Neuronal stem cell (in vitro differentiated cells): Measurements from ENCODE around the gene LAMC3.
A peak's percentile ranks its signal among the peaks of the same experiment; 100 is the strongest.

Experiments
- DNase-seq: peaks from one replicate; pipeline ENCODE4 v3.0.0-alpha.2; 2013; ENCODE audit warnings: low spot score
- H2AFZ ChIP-seq: one replicate; pipeline ENCODE4 v1.6.1; 2013; ENCODE audit warnings: mild to moderate bottlenecking, low read length, inconsistent platforms
- H2AK5ac ChIP-seq: 2 replicates; pipeline ENCODE4 v1.6.1; 2013; ENCODE audit warnings: low read depth, mild to moderate bottlenecking, inconsistent platforms, low read length, moderate library complexity, mixed read lengths
- H2BK120ac ChIP-seq: 2 replicates; pipeline ENCODE4 v1.6.1; 2013; ENCODE audit warnings: low read depth, mild to moderate bottlenecking, inconsistent platforms, low read length, moderate library complexity, mixed read lengths
- H2BK12ac ChIP-seq: one replicate; pipeline ENCODE4 v1.6.1; 2013; ENCODE audit warnings: low read length, inconsistent platforms
- H2BK15ac ChIP-seq: 2 replicates; pipeline ENCODE4 v1.6.1; 2013; ENCODE audit warnings: mild to moderate bottlenecking, low read length, inconsistent platforms, mixed read lengths
- H2BK5ac ChIP-seq: one replicate; pipeline ENCODE4 v1.6.1; 2013; ENCODE audit warnings: inconsistent platforms, mild to moderate bottlenecking, low read length, moderate library complexity
- H3K14ac ChIP-seq: one replicate; pipeline ENCODE4 v1.6.1; 2013; ENCODE audit warnings: low read length, inconsistent platforms
- H3K18ac ChIP-seq: 2 replicates; pipeline ENCODE4 v1.6.1; 2013; ENCODE audit warnings: low read length, inconsistent platforms
- H3K23ac ChIP-seq: 2 replicates; pipeline ENCODE4 v1.6.1; 2013; ENCODE audit warnings: low read depth, mild to moderate bottlenecking, mixed read lengths, low read length, inconsistent platforms; ENCODE audit not compliant: poor library complexity
- H3K27ac ChIP-seq: replicated peaks from 3 replicates; pipeline ENCODE4 v1.5.1; 2013; ENCODE audit warnings: low read length, inconsistent platforms
- H3K27me3 ChIP-seq, 3 experiments: 2 replicates each; pipeline ENCODE4 v1.6.1; 2013; ENCODE audit warnings: low read length in 3 of 3, mild to moderate bottlenecking in 2 of 3, inconsistent platforms in 1 of 3, low read depth in 1 of 3, mixed read lengths in 1 of 3, moderate library complexity in 1 of 3; ENCODE audit not compliant: control insufficient read depth in 3 of 3, insufficient read depth in 3 of 3
- H3K36me3 ChIP-seq, 2 donors: replicated peaks in 1 of 2; 2 replicates each; pipeline ENCODE4 v1.6.1; 2013; ENCODE audit warnings: low read length in 2 of 2; ENCODE audit not compliant: control insufficient read depth in 2 of 2, insufficient read depth in 2 of 2
- H3K4ac ChIP-seq: 2 replicates; pipeline ENCODE4 v1.6.1; 2013; ENCODE audit warnings: inconsistent platforms, mild to moderate bottlenecking, low read length, moderate library complexity
- H3K4me1 ChIP-seq, 2 donors: 1 replicate in 1 of 2; 2 replicates in 1 of 2; pipeline ENCODE4 v1.6.1; 2013; ENCODE audit warnings: low read length in 2 of 2, low read depth in 1 of 2; ENCODE audit not compliant: control insufficient read depth in 2 of 2, insufficient read depth in 1 of 2
- H3K4me2 ChIP-seq: one replicate; pipeline ENCODE4 v1.6.1; 2013; ENCODE audit warnings: mild to moderate bottlenecking, low read length, inconsistent platforms; ENCODE audit not compliant: insufficient read depth, poor library complexity, severe bottlenecking
- H3K4me3 ChIP-seq, 2 donors: 2 replicates each; pipeline ENCODE4 v1.5.1; 2013; ENCODE audit warnings: low read length in 2 of 2, mild to moderate bottlenecking in 2 of 2, inconsistent platforms in 1 of 2, moderate library complexity in 1 of 2
- H3K79me1 ChIP-seq: one replicate; pipeline ENCODE4 v1.6.1; 2013; ENCODE audit warnings: low read depth, mild to moderate bottlenecking, inconsistent platforms, low read length, moderate library complexity
- H3K9ac ChIP-seq: one replicate; pipeline ENCODE4 v1.6.1; 2013; ENCODE audit warnings: mild to moderate bottlenecking, low read depth, low read length, inconsistent platforms; ENCODE audit not compliant: poor library complexity
- H3K9me3 ChIP-seq, 2 donors: replicated peaks in 1 of 2; 2 replicates each; pipeline versions ENCODE3 to v1.6.1; 2013; ENCODE audit warnings: low read length in 2 of 2, mild to moderate bottlenecking in 2 of 2, inconsistent platforms in 1 of 2, low read depth in 1 of 2, mixed read lengths in 1 of 2, moderate library complexity in 1 of 2; ENCODE audit not compliant: control insufficient read depth in 2 of 2, insufficient read depth in 1 of 2
- H4K8ac ChIP-seq: one replicate; pipeline ENCODE4 v1.6.1; 2013; ENCODE audit warnings: low read depth, mild to moderate bottlenecking, inconsistent platforms, low read length, moderate library complexity
- H4K91ac ChIP-seq: one replicate; pipeline ENCODE4 v1.6.1; 2013; ENCODE audit warnings: low read length, low read depth, mild to moderate bottlenecking, inconsistent platforms; ENCODE audit not compliant: poor library complexity
- WGBS, 2 donors: extraction: QIAGEN DNeasy Blood & Tissue Kit; methylation state at CpG; one replicate each; pipeline ENCODE4 v1.1.7; 2013; ENCODE audit warnings: missing lambda C conversion rate in 2 of 2, mixed read lengths in 1 of 2; ENCODE audit not compliant: insufficient read length in 2 of 2, insufficient replicate concordance in 1 of 2; ENCODE audit errors: extremely low coverage in 2 of 2; 5-methylcytosine and 5-hydroxymethylcytosine counted together

The LAMC3 gene

DNA sequence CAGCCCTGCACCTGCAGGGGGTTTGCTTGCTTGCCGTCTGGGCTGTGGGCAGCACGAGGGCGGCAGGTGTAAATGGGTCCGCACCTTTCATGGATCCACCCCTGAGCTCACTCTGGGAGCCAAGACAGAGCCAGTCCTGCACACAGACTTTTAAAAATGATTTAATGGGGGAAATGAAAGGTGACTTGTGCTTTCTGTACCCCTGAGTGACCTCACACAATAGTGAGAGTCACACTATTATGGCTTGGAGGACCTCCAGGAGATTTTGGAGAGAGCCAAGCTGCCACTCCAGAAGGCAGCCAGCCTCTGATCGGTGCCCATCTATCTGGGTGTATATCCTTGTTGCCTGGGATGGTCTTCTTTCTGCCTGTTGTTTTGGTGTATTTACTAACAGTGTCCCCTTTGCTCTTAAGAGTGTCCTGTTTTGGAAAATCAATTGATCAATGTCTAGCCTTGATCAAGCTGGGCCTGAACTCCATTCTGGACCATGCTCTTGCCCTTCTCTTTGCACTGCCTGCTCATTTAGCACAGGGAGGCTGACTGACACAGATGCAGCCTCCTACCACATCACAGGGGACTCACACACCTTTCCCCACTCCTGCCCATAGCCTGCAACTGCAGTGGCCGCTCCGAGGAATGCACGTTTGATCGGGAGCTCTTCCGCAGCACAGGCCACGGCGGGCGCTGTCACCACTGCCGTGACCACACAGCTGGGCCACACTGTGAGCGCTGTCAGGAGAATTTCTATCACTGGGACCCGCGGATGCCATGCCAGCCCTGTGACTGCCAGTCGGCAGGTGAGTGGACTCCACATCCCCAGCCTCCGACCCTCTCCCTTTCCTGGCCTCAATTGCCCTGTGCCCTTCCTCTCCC, 29.5 kb downstream of the LAMC3 start:
- peak overlapping the region; percentile 68 for H3K9ac ChIP-seq
- peaks cover 2% of the 10 kb centered on the region for H3K79me1 ChIP-seq
- H3K4me3 ChIP-seq, result no peak overlapping the region
- peak overlapping the region; percentile 78 for H2BK5ac ChIP-seq
- no peak overlapping the region for H2BK120ac ChIP-seq
- H3K4ac ChIP-seq, result no peak overlapping the region
- H3K18ac ChIP-seq, result peak overlapping the region; percentile 68
- no peak overlapping the region for H2AFZ ChIP-seq
- H3K36me3 ChIP-seq, result no peaks in the 10 kb centered on the region
- H3K27me3 ChIP-seq, result peaks cover 0 to 53% (median 0%) of the 10 kb centered on the region in 3 experiments
- peaks cover 5 to 7% of the 10 kb centered on the region in 2 donors for H3K4me1 ChIP-seq
- H3K14ac ChIP-seq, result peak overlapping the region; percentile 98
- H3K23ac ChIP-seq, result peak overlapping the region; percentile 97
- H2BK15ac ChIP-seq, result peak overlapping the region; percentile 90
- peaks cover 0 to 5% of the 10 kb centered on the region in 2 donors for H3K9me3 ChIP-seq
- DNase-seq, result no peak
- H4K91ac ChIP-seq, result no peak overlapping the region
- H4K8ac ChIP-seq, result peak overlapping the region; percentile 90
- H3K4me2 ChIP-seq, result no peak overlapping the region
- WGBS, 2 donors, result no CpG with 5 or more reads among the region's 19 CpGs
- H2BK12ac ChIP-seq, result peak overlapping the region; percentile 79
- peak overlapping the region; percentile 58 for H2AK5ac ChIP-seq
- H3K27ac ChIP-seq, result no peak overlapping the region

DNA sequence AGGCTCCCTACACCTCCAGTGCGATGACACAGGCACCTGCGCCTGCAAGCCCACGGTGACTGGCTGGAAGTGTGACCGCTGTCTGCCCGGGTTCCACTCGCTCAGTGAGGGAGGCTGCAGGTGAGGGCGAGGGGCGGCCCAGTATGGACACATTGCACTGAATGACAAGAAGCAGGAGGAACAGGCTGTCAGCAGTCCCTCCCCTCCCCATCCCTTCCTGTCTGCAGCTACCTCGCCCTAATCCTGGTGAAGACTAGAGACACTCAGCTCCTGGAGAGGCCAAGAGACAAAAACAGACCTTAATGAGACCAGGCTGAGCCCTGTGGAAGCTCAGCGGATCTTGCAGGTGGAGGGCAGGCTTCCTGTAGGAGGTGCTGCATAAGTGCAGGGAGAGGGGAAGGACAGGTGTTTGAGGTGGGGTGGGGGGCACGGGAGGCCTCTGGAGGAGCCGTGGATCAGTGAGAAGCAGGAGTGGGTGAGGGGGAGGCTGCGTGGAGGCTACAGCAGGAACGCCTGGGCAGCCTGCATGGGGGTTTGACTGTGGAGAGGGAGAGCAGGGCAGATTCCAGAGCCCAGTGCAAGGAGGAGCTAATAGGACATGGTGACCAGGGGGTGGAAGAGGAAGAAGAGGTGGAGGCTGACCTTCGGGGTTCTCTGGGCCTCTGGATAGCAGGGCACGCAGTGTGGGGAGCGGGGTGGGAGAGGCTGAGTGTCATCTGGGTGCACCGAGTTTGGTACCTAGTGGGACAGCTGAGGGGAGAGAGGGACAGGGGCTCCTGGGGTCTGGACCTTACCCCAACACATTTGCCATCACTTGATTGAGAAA, 30.4 kb downstream of the LAMC3 start:
- DNase-seq, result no peak
- no peak overlapping the region for H2BK120ac ChIP-seq
- H2AFZ ChIP-seq, result no peak overlapping the region
- peak overlapping the region; percentile 97 for H3K23ac ChIP-seq
- peak overlapping the region; percentile 68 for H3K9ac ChIP-seq
- peak overlapping the region; percentile 90 for H2BK15ac ChIP-seq
- H3K27me3 ChIP-seq, result peaks cover 0 to 46% (median 0%) of the 10 kb centered on the region in 3 experiments
- no peak overlapping the region for H4K91ac ChIP-seq
- H2BK12ac ChIP-seq, result peak overlapping the region; percentile 79
- peaks cover 5 to 7% of the 10 kb centered on the region in 2 donors for H3K4me1 ChIP-seq
- no peaks in the 10 kb centered on the region for H3K36me3 ChIP-seq
- H3K4ac ChIP-seq, result no peak overlapping the region
- H3K4me3 ChIP-seq, result no peak overlapping the region
- H3K18ac ChIP-seq, result peak overlapping the region; percentile 78
- peak overlapping the region; percentile 78 for H2BK5ac ChIP-seq
- H4K8ac ChIP-seq, result peak overlapping the region; percentile 90
- peaks cover 0 to 5% of the 10 kb centered on the region in 2 donors for H3K9me3 ChIP-seq
- peak overlapping the region; percentile 4 for H3K4me2 ChIP-seq
- H3K27ac ChIP-seq, result no peak overlapping the region
- WGBS, 2 donors, result no CpG with 5 or more reads among the region's 18 CpGs
- H3K79me1 ChIP-seq, result no peaks in the 10 kb centered on the region
- peak overlapping the region; percentile 58 for H2AK5ac ChIP-seq
- peak overlapping the region; percentile 98 for H3K14ac ChIP-seq

DNA sequence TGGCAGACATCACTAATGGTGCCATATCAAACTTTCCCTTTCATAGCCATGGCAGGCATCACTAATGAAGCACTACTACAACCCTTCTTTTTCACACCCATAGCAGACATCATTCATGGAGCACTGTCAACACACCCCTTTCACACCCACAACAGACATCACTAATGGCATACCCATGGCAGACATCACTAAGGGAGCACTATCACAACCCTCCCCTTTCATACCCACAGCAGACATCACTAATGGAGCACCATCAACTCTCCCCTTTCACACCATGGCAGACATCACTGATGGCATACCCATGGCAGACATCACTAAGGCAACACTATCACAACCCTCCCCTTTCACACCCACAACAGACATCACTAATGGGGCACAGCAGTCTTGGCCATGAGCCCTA, 33.7 kb downstream of the LAMC3 start:
- H3K9me3 ChIP-seq, result peaks cover 0 to 5% of the 10 kb centered on the region in 2 donors
- peaks cover 0 to 34% (median 0%) of the 10 kb centered on the region in 3 experiments for H3K27me3 ChIP-seq
- no peak overlapping the region for H2AK5ac ChIP-seq
- no peak overlapping the region for H3K14ac ChIP-seq
- H2BK12ac ChIP-seq, result no peak overlapping the region
- no peaks in the 10 kb centered on the region for H3K79me1 ChIP-seq
- no peak overlapping the region for H3K23ac ChIP-seq
- no peak for DNase-seq
- H3K4ac ChIP-seq, result no peak overlapping the region
- H3K27ac ChIP-seq, result no peak overlapping the region
- H4K8ac ChIP-seq, result no peak overlapping the region
- H3K4me2 ChIP-seq, result no peak overlapping the region
- H3K36me3 ChIP-seq, result no peaks in the 10 kb centered on the region
- H2BK5ac ChIP-seq, result no peak overlapping the region
- H2AFZ ChIP-seq, result no peak overlapping the region
- peaks cover 0 to 3% of the 10 kb centered on the region in 2 donors for H3K4me1 ChIP-seq
- no peak overlapping the region for H2BK120ac ChIP-seq
- H3K9ac ChIP-seq, result no peak overlapping the region
- no peak overlapping the region for H3K18ac ChIP-seq
- no peak overlapping the region for H4K91ac ChIP-seq
- H3K4me3 ChIP-seq, result no peak overlapping the region
- H2BK15ac ChIP-seq, result no peak overlapping the region

GRCh38 chr9:131043087-131043486, 34.1 kb downstream of the LAMC3 start:
- no peak overlapping the region for H3K27ac ChIP-seq
- H3K23ac ChIP-seq, result no peak overlapping the region
- no peak overlapping the region for H3K4ac ChIP-seq
- H3K18ac ChIP-seq, result no peak overlapping the region
- H4K91ac ChIP-seq, result no peak overlapping the region
- H2BK15ac ChIP-seq, result no peak overlapping the region
- H2BK120ac ChIP-seq, result no peak overlapping the region
- DNase-seq, result no peak
- no CpG with 5 or more reads among the region's 2 CpGs for WGBS, 2 donors
- H3K4me2 ChIP-seq, result no peak overlapping the region
- H3K36me3 ChIP-seq, result no peaks in the 10 kb centered on the region
- no peak overlapping the region for H2AFZ ChIP-seq
- no peak overlapping the region for H3K4me3 ChIP-seq
- H2BK12ac ChIP-seq, result no peak overlapping the region
- H2BK5ac ChIP-seq, result no peak overlapping the region
- peaks cover 0 to 5% of the 10 kb centered on the region in 2 donors for H3K9me3 ChIP-seq
- no peak overlapping the region for H3K14ac ChIP-seq
- peaks cover 0 to 3% of the 10 kb centered on the region in 2 donors for H3K4me1 ChIP-seq
- no peaks in the 10 kb centered on the region for H3K79me1 ChIP-seq
- H2AK5ac ChIP-seq, result no peak overlapping the region
- no peak overlapping the region for H4K8ac ChIP-seq
- no peak overlapping the region for H3K9ac ChIP-seq
- H3K27me3 ChIP-seq, result peaks cover 0 to 30% (median 0%) of the 10 kb centered on the region in 3 experiments
